ENCODE data around the gene KCNMA1. TPM values are rescaled to one million over a fixed set of nuclear protein-coding genes. Genes with fewer than 3 reads are reported as not detected.

Gene KCNMA1
- total and polyA plus RNA-seq, 4 experiments from 2014 or later: 0.26 TPM; not detected in 3

GRCh38 chr10:77357611-77358310, 279.8 kb downstream of the KCNMA1 start:
- intact Hi-C loops (cut with micrococcal nuclease): no loop called here
- Mint-ChIP-seq H3K27ac (no peak overlapping the region), H3K36me3 (no peaks in the 10 kb centered on the region), H3K27me3 (no peaks in the 10 kb centered on the region), H3K4me1 (no peaks in the 10 kb centered on the region), H3K4me3 (no peak overlapping the region), H3K9me3 (peaks cover 0 to 2% (median 0%) of the 10 kb centered on the region in 8 donors)
- Histone ChIP-seq H3K4me1 (ENCODE audit: insufficient read depth, low read length) (no peaks in the 10 kb centered on the region), H3K4me3 (ENCODE audit: low read length in 2 of 2) (no peak overlapping the region), H3K27ac (ENCODE audit: low read depth, low read length) (no peak overlapping the region), H3K9me3 (ENCODE audit: control insufficient read depth in 1 of 2, low read length in 2 of 2) (no peaks in the 10 kb centered on the region), H3K36me3 (ENCODE audit: insufficient read depth, low read length) (no peaks in the 10 kb centered on the region), H3K27me3 (ENCODE audit: insufficient read depth, low read length) (no peaks in the 10 kb centered on the region)
- CTCF ChIA-PET (ENCODE audit: partially characterized antibody): no interaction called here
- DNase-seq: no peak
- POLR2A ChIA-PET (ENCODE audit: partially characterized antibody): no interaction called here

DNA sequence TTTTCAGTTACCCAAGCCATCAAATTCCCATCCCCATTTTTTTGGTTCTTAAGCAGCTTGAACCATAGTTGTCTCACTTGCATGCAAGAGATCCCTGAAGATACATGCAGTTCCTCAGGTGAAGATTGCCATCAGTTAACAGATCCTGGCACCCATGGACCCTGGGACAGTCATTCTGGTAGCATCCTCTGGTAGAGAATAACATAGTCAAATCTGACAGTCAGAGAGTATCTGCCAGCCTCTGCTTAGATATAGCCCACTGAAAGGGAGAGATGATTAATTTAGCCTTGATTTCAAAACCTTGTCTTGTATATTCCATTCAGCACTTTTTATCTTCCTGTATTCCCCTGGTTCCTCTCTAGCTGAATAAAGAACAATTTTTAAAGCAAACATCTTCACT, 280.4 kb downstream of the KCNMA1 start:
- intact Hi-C loops (cut with micrococcal nuclease): no loop called here
- CTCF ChIA-PET (ENCODE audit: partially characterized antibody): no interaction called here

GRCh38 chr10:77355844-77356243, 281.8 kb downstream of the KCNMA1 start:
- H3K36me3 Mint-ChIP-seq: no peaks in the 10 kb centered on the region
- CTCF ChIA-PET (ENCODE audit: partially characterized antibody): no interaction called here
- H3K4me3 ChIP-seq (ENCODE audit: low read length in 2 of 2): no peak overlapping the region

More for the DNA sequence above, 280.4 kb downstream of the KCNMA1 start:
- H3K9me3 ChIP-seq (ENCODE audit: control insufficient read depth in 1 of 2, low read length in 2 of 2): no peaks in the 10 kb centered on the region
- H3K27ac ChIP-seq (ENCODE audit: low read depth, low read length): no peak overlapping the region
- Mint-ChIP-seq H3K36me3 (no peaks in the 10 kb centered on the region), H3K27ac (no peak overlapping the region), H3K4me3 (no peak overlapping the region), H3K4me1 (no peaks in the 10 kb centered on the region), H3K27me3 (no peaks in the 10 kb centered on the region), H3K9me3 (peaks cover 0 to 2% (median 0%) of the 10 kb centered on the region in 8 donors)
- no peaks in the 10 kb centered on the region for H3K4me1 ChIP-seq (ENCODE audit: insufficient read depth, low read length)
- no peak overlapping the region for H3K4me3 ChIP-seq (ENCODE audit: low read length in 2 of 2)
- no peaks in the 10 kb centered on the region for H3K27me3 ChIP-seq (ENCODE audit: insufficient read depth, low read length)
- POLR2A ChIA-PET (ENCODE audit: partially characterized antibody): no interaction called here
- no peaks in the 10 kb centered on the region for H3K36me3 ChIP-seq (ENCODE audit: insufficient read depth, low read length)
- DNase-seq: no peak

GRCh38 chr10:77351386-77351785, 286.2 kb downstream of the KCNMA1 start:
- Mint-ChIP-seq H3K36me3 (no peaks in the 10 kb centered on the region), H3K27ac (no peak overlapping the region), H3K9me3 (peaks cover 0 to 4% (median 0%) of the 10 kb centered on the region in 8 donors), H3K4me3 (no peak overlapping the region), H3K4me1 (peaks cover 0 to 3% (median 0%) of the 10 kb centered on the region in 4 donors), H3K27me3 (peaks cover 0 to 2% of the 10 kb centered on the region in 2 donors)
- Histone ChIP-seq H3K4me1 (ENCODE audit: insufficient read depth, low read length) (no peaks in the 10 kb centered on the region), H3K27me3 (ENCODE audit: insufficient read depth, low read length) (no peaks in the 10 kb centered on the region), H3K27ac (ENCODE audit: low read depth, low read length) (no peak overlapping the region), H3K36me3 (ENCODE audit: insufficient read depth, low read length) (no peaks in the 10 kb centered on the region), H3K4me3 (ENCODE audit: low read length in 2 of 2) (no peak overlapping the region), H3K9me3 (ENCODE audit: control insufficient read depth in 1 of 2, low read length in 2 of 2) (no peaks in the 10 kb centered on the region)
- POLR2A ChIA-PET (ENCODE audit: partially characterized antibody): no interaction called here
- no peak for DNase-seq
- intact Hi-C loops (cut with micrococcal nuclease): no loop called here
- CTCF ChIA-PET (ENCODE audit: partially characterized antibody): no interaction called here

More at GRCh38 chr10:77355844-77356243, 281.8 kb downstream of the KCNMA1 start:
- Mint-ChIP-seq H3K27ac (no peak overlapping the region), H3K4me3 (no peak overlapping the region), H3K27me3 (peaks cover 0 to 2% of the 10 kb centered on the region in 2 donors), H3K9me3 (peaks cover 0 to 2% (median 0%) of the 10 kb centered on the region in 8 donors), H3K4me1 (no peaks in the 10 kb centered on the region)
- no peak overlapping the region for H3K27ac ChIP-seq (ENCODE audit: low read depth, low read length)
- no peaks in the 10 kb centered on the region for H3K36me3 ChIP-seq (ENCODE audit: insufficient read depth, low read length)
- no peaks in the 10 kb centered on the region for H3K27me3 ChIP-seq (ENCODE audit: insufficient read depth, low read length)
- intact Hi-C loops (cut with micrococcal nuclease): no loop called here
- no peaks in the 10 kb centered on the region for H3K4me1 ChIP-seq (ENCODE audit: insufficient read depth, low read length)
- POLR2A ChIA-PET (ENCODE audit: partially characterized antibody): no interaction called here
- no peaks in the 10 kb centered on the region for H3K9me3 ChIP-seq (ENCODE audit: control insufficient read depth in 1 of 2, low read length in 2 of 2)
- no peak for DNase-seq

DNA sequence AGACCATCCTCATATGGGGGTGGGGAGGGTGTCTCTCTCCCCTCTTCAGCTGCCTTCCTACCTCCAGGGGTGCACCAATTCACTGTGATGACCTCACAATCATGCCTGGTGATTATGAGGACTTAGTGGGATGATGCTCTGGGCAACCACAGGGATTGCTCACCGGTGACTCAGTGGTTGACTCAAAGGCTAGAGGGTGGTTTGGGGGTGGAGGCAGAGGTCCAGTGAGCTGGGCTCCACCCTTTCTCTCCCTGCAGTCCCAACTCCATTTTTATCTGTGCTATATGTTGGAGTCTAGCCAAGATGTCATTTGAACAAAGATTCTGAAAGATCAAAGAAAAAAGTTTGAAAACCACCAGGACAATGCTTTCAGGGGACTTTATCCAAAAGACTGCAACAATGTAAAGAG, 286.9 kb downstream of the KCNMA1 start:
- intact Hi-C loops (cut with micrococcal nuclease): no loop called here
- POLR2A ChIA-PET (ENCODE audit: partially characterized antibody): no interaction called here
- H3K27me3 ChIP-seq (ENCODE audit: insufficient read depth, low read length): no peaks in the 10 kb centered on the region

GRCh38 chr10:77350134-77350533, 287.5 kb downstream of the KCNMA1 start:
- no peaks in the 10 kb centered on the region for H3K9me3 ChIP-seq (ENCODE audit: control insufficient read depth in 1 of 2, low read length in 2 of 2)
- Mint-ChIP-seq H3K27me3 (peaks cover 0 to 2% of the 10 kb centered on the region in 2 donors), H3K36me3 (no peaks in the 10 kb centered on the region), H3K4me1 (peaks cover 0 to 3% (median 0%) of the 10 kb centered on the region in 4 donors), H3K9me3 (peaks cover 0 to 5% (median under 1%) of the 10 kb centered on the region in 8 donors), H3K27ac (no peak overlapping the region), H3K4me3 (no peak overlapping the region)
- H3K36me3 ChIP-seq (ENCODE audit: insufficient read depth, low read length): no peaks in the 10 kb centered on the region
- no peak overlapping the region for H3K27ac ChIP-seq (ENCODE audit: low read depth, low read length)
- ChIA-PET POLR2A (ENCODE audit: partially characterized antibody) (no interaction called here), CTCF (ENCODE audit: partially characterized antibody) (no interaction called here)
- no peaks in the 10 kb centered on the region for H3K4me1 ChIP-seq (ENCODE audit: insufficient read depth, low read length)
- no peaks in the 10 kb centered on the region for H3K27me3 ChIP-seq (ENCODE audit: insufficient read depth, low read length)
- intact Hi-C loops (cut with micrococcal nuclease): no loop called here
- no peak for DNase-seq
- H3K4me3 ChIP-seq (ENCODE audit: low read length in 2 of 2): no peak overlapping the region

More for the DNA sequence above, 286.9 kb downstream of the KCNMA1 start:
- peaks cover 0 to 3% (median 0%) of the 10 kb centered on the region in 4 donors for H3K4me1 Mint-ChIP-seq
- Histone ChIP-seq H3K9me3 (ENCODE audit: control insufficient read depth in 1 of 2, low read length in 2 of 2) (no peaks in the 10 kb centered on the region), H3K27ac (ENCODE audit: low read depth, low read length) (no peak overlapping the region), H3K4me3 (ENCODE audit: low read length in 2 of 2) (no peak overlapping the region), H3K4me1 (ENCODE audit: insufficient read depth, low read length) (no peaks in the 10 kb centered on the region), H3K36me3 (ENCODE audit: insufficient read depth, low read length) (no peaks in the 10 kb centered on the region)
- peaks cover 0 to 2% of the 10 kb centered on the region in 2 donors for H3K27me3 Mint-ChIP-seq
- no peak for DNase-seq
- no peak overlapping the region for H3K27ac Mint-ChIP-seq
- CTCF ChIA-PET (ENCODE audit: partially characterized antibody): no interaction called here
- no peaks in the 10 kb centered on the region for H3K36me3 Mint-ChIP-seq
- H3K4me3 Mint-ChIP-seq: no peak overlapping the region
- peaks cover 0 to 4% (median under 1%) of the 10 kb centered on the region in 8 donors for H3K9me3 Mint-ChIP-seq

DNA sequence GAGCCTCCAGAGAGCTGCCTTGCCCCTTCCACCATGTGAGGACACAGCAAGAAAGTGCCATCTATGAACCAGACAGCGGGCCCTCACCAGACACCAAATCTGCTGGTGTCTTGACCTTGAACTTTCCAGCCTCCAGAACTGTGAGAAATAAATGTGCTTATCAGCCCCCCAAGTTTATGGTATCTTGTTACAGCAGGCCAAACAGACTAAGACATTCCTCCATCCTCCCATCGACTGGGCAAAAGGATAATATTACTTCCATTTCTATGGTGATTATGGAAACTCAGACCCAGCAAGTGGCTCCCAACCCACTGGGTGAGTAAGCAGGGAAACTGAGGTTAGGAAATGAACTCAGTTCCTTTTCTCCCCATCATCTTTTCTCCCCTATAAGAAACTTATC, 288.4 kb downstream of the KCNMA1 start:
- no peaks in the 10 kb centered on the region for H3K36me3 Mint-ChIP-seq
- POLR2A ChIA-PET (ENCODE audit: partially characterized antibody): no interaction called here

More for the DNA sequence above, 288.4 kb downstream of the KCNMA1 start:
- H3K27ac ChIP-seq (ENCODE audit: low read depth, low read length): no peak overlapping the region
- H3K9me3 ChIP-seq (ENCODE audit: control insufficient read depth in 1 of 2, low read length in 2 of 2): no peaks in the 10 kb centered on the region
- H3K36me3 ChIP-seq (ENCODE audit: insufficient read depth, low read length): no peaks in the 10 kb centered on the region
- no peaks in the 10 kb centered on the region for H3K27me3 ChIP-seq (ENCODE audit: insufficient read depth, low read length)
- H3K27ac Mint-ChIP-seq: no peak overlapping the region
- H3K4me1 ChIP-seq (ENCODE audit: insufficient read depth, low read length): no peaks in the 10 kb centered on the region
- peaks cover 0 to 7% (median under 1%) of the 10 kb centered on the region in 8 donors for H3K9me3 Mint-ChIP-seq
- DNase-seq: no peak
- intact Hi-C loops (cut with micrococcal nuclease): no loop called here
- peaks cover 0 to 3% (median 0%) of the 10 kb centered on the region in 4 donors for H3K4me1 Mint-ChIP-seq
- CTCF ChIA-PET (ENCODE audit: partially characterized antibody): no interaction called here
- H3K4me3 Mint-ChIP-seq: no peak overlapping the region
- no peak overlapping the region for H3K4me3 ChIP-seq (ENCODE audit: low read length in 2 of 2)
- H3K27me3 Mint-ChIP-seq: peaks cover 0 to 2% of the 10 kb centered on the region in 2 donors

Data from CD4-positive, alpha-beta memory T cell (primary cell).